H9 (cell line): Measurements from ENCODE around the gene IQCF6. TPM values are rescaled to one million over a fixed set of nuclear protein-coding genes. Genes with fewer than 3 reads are reported as not detected.

Experiments
- DNase-seq: peaks from one replicate; pipeline ENCODE4 v3.0.0-alpha.2; 2017
- H2AFZ ChIP-seq: one replicate; pipeline ENCODE4 v1.6.1; 2013; ENCODE audit warnings: mild to moderate bottlenecking, low read length, control low read depth, moderate library complexity
- H2AK5ac ChIP-seq: 2 replicates; pipeline ENCODE4 v1.6.1; 2013; ENCODE audit warnings: low read length, control low read depth, mixed read lengths; ENCODE audit not compliant: insufficient read length
- H2BK120ac ChIP-seq: one replicate; pipeline ENCODE4 v1.6.1; 2013; ENCODE audit warnings: low read depth, mild to moderate bottlenecking, low read length, control low read depth, inconsistent platforms; ENCODE audit not compliant: poor library complexity, severe bottlenecking
- H2BK12ac ChIP-seq: 2 replicates; pipeline ENCODE4 v1.6.1; 2013; ENCODE audit warnings: low read length, control low read depth, mixed read lengths, low read depth; ENCODE audit not compliant: insufficient read length
- H2BK15ac ChIP-seq: 2 replicates; pipeline ENCODE4 v1.6.1; 2013; ENCODE audit warnings: low read depth, low read length, control low read depth
- H2BK20ac ChIP-seq: one replicate; pipeline ENCODE4 v1.6.1; 2013; ENCODE audit warnings: low read depth, mild to moderate bottlenecking, low read length, control low read depth, inconsistent platforms; ENCODE audit not compliant: poor library complexity, severe bottlenecking
- H2BK5ac ChIP-seq: 2 replicates; pipeline ENCODE4 v1.6.1; 2013; ENCODE audit warnings: low read length, control low read depth, mixed read lengths; ENCODE audit not compliant: insufficient read length
- H3K14ac ChIP-seq: 2 replicates; pipeline ENCODE4 v1.6.1; 2013; ENCODE audit warnings: low read length, control low read depth; ENCODE audit not compliant: insufficient read depth
- H3K18ac ChIP-seq: 2 replicates; pipeline ENCODE4 v1.6.1; 2013; ENCODE audit warnings: low read depth, mild to moderate bottlenecking, mixed read lengths, low read length, control low read depth; ENCODE audit not compliant: insufficient read length
- H3K23ac ChIP-seq: 2 replicates; pipeline ENCODE4 v1.6.1; 2013; ENCODE audit warnings: low read length, control low read depth, mixed read lengths, low read depth; ENCODE audit not compliant: insufficient read length
- H3K23me2 ChIP-seq: 2 replicates; pipeline ENCODE4 v1.6.1; 2013; ENCODE audit warnings: low read depth, mild to moderate bottlenecking, mixed read lengths, low read length, control low read depth; ENCODE audit not compliant: insufficient read length, poor library complexity, severe bottlenecking
- H3K27ac ChIP-seq: 2 replicates; pipeline ENCODE4 v1.5.1; 2013; ENCODE audit warnings: low read length, control low read depth, mixed read lengths, low read depth; ENCODE audit not compliant: insufficient read length
- H3K27me3 ChIP-seq: 2 replicates; pipeline ENCODE4 v1.6.1; 2013; ENCODE audit warnings: low read length, control low read depth, inconsistent platforms; ENCODE audit not compliant: insufficient read depth
- H3K4ac ChIP-seq: 2 replicates; pipeline ENCODE4 v1.6.1; 2013; ENCODE audit warnings: low read depth, mild to moderate bottlenecking, control low read depth, inconsistent platforms, low read length, moderate library complexity
- H3K4me1 ChIP-seq: 2 replicates; pipeline ENCODE4 v1.6.1; 2013; ENCODE audit warnings: low read length, control low read depth, inconsistent platforms; ENCODE audit not compliant: insufficient read depth
- H3K4me2 ChIP-seq: 2 replicates; pipeline ENCODE4 v1.6.1; 2013; ENCODE audit warnings: low read length, control low read depth, mixed read lengths; ENCODE audit not compliant: insufficient read length, insufficient read depth
- H3K56ac ChIP-seq: 2 replicates; pipeline ENCODE4 v1.6.1; 2013; ENCODE audit warnings: low read depth, mild to moderate bottlenecking, mixed read lengths, low read length, control low read depth; ENCODE audit not compliant: insufficient read length
- H3K79me1 ChIP-seq: 2 replicates; pipeline ENCODE4 v1.6.1; 2013; ENCODE audit warnings: low read depth, mild to moderate bottlenecking, moderate library complexity, low read length, control low read depth, inconsistent platforms; ENCODE audit not compliant: insufficient read depth, poor library complexity, severe bottlenecking
- H3K79me2 ChIP-seq: 2 replicates; pipeline ENCODE4 v1.6.1; 2013; ENCODE audit warnings: low read length, control low read depth, inconsistent platforms; ENCODE audit not compliant: insufficient read depth
- H3K9ac ChIP-seq: 2 replicates; pipeline ENCODE4 v1.6.1; 2013; ENCODE audit warnings: low read length, control low read depth, mixed read lengths; ENCODE audit not compliant: insufficient read length; ENCODE audit errors: extremely low read depth
- H3K9me3 ChIP-seq: one replicate; pipeline ENCODE4 v1.6.1; 2013; ENCODE audit warnings: low read depth, low read length, inconsistent platforms; ENCODE audit not compliant: control insufficient read depth
- H3T11ph ChIP-seq: one replicate; pipeline ENCODE4 v1.6.1; 2013; ENCODE audit warnings: mild to moderate bottlenecking, low read length, control low read depth, inconsistent platforms
- H4K20me1 ChIP-seq: one replicate; pipeline ENCODE4 v1.6.1; 2013; ENCODE audit not compliant: control insufficient read depth, insufficient read length, insufficient read depth
- H4K5ac ChIP-seq: 2 replicates; pipeline ENCODE4 v1.6.1; 2013; ENCODE audit warnings: low read depth, mild to moderate bottlenecking, mixed read lengths, low read length, control low read depth; ENCODE audit not compliant: insufficient read length
- H4K8ac ChIP-seq: replicated peaks from 2 replicates; pipeline ENCODE4 v1.6.1; 2013; ENCODE audit warnings: low read length, control low read depth, mixed read lengths, low read depth; ENCODE audit not compliant: insufficient read length
- H4K91ac ChIP-seq: 2 replicates; pipeline ENCODE4 v1.6.1; 2013; ENCODE audit warnings: low read depth, mild to moderate bottlenecking, moderate library complexity, mixed read lengths, low read length, control low read depth; ENCODE audit not compliant: insufficient read length
- H3K27ac Mint-ChIP-seq, 3 experiments: 2 replicates in 2 of 3; 3 replicates in 1 of 3; pipeline ENCODE4 v1.8.0; 2020 to 2021; ENCODE audit warnings: mixed read lengths in 3 of 3, mild to moderate bottlenecking in 1 of 3, moderate library complexity in 1 of 3
- H3K27me3 Mint-ChIP-seq: 2 replicates; pipeline ENCODE4 v1.8.0; 2021; ENCODE audit warnings: low read depth, mild to moderate bottlenecking, moderate library complexity, mixed read lengths
- H3K36me3 Mint-ChIP-seq, 3 experiments: 2 replicates in 2 of 3; 3 replicates in 1 of 3; pipeline ENCODE4 v1.8.0; 2020 to 2021; ENCODE audit warnings: low read depth in 3 of 3, mixed read lengths in 3 of 3; ENCODE audit not compliant: insufficient read depth in 1 of 3
- H3K4me1 Mint-ChIP-seq, 2 experiments: 2 replicates each; pipeline ENCODE4 v1.8.0; 2020; ENCODE audit warnings: mixed read lengths in 2 of 2
- H3K4me3 Mint-ChIP-seq, 2 experiments: 2 replicates in 1 of 2; 3 replicates in 1 of 2; pipeline ENCODE4 v1.8.0; 2020 to 2021; ENCODE audit warnings: mild to moderate bottlenecking in 2 of 2, mixed read lengths in 2 of 2, moderate library complexity in 1 of 2
- H3K9me3 Mint-ChIP-seq, 2 experiments: 2 replicates in 1 of 2; 3 replicates in 1 of 2; pipeline ENCODE4 v1.8.0; 2020; ENCODE audit warnings: mild to moderate bottlenecking in 2 of 2, mixed read lengths in 2 of 2, moderate library complexity in 1 of 2
- WGBS: extraction: QIAGEN DNeasy Blood & Tissue Kit; methylation state at CpG from one replicate; pipeline ENCODE4 v1.1.7; 2013; ENCODE audit warnings: missing lambda C conversion rate, low lambda C conversion rate, mixed read lengths; ENCODE audit not compliant: insufficient read length; ENCODE audit errors: extremely low coverage; 5-methylcytosine and 5-hydroxymethylcytosine counted together
- total RNA-seq: library from RNA; stranded (reverse); gene quantifications from 2 replicates; pipeline ENCODE4 v1.2.1, GENCODE V29; 2021
- TF ChIP-seq, protein P1 (sequence below): fragments of 200-600 bp; sonication (generic); conservative IDR thresholded peaks from 3 replicates; pipeline ENCODE4 v1.8.0; 2021; ENCODE audit warnings: antibody characterized with exemption, mild to moderate bottlenecking

Gene IQCF6
- total RNA-seq, 1 experiment from 2014 or later: not detected

- H2BK5ac ChIP-seq: no peak overlapping the region
- no peaks in the 10 kb centered on the region for H3K79me1 ChIP-seq
- H3K18ac ChIP-seq: no peak overlapping the region
- H3K9me3 ChIP-seq: no peaks in the 10 kb centered on the region
- no peak overlapping the region for H3K4me2 ChIP-seq
- H2BK20ac ChIP-seq: no peak overlapping the region
- no peaks in the 10 kb centered on the region for H3K36me3 Mint-ChIP-seq
- no peak overlapping the region for H3K9ac ChIP-seq
- no peaks in the 10 kb centered on the region; a peak in 1 of 5 replicates for H3K9me3 Mint-ChIP-seq
- TF ChIP-seq, protein P1, sequence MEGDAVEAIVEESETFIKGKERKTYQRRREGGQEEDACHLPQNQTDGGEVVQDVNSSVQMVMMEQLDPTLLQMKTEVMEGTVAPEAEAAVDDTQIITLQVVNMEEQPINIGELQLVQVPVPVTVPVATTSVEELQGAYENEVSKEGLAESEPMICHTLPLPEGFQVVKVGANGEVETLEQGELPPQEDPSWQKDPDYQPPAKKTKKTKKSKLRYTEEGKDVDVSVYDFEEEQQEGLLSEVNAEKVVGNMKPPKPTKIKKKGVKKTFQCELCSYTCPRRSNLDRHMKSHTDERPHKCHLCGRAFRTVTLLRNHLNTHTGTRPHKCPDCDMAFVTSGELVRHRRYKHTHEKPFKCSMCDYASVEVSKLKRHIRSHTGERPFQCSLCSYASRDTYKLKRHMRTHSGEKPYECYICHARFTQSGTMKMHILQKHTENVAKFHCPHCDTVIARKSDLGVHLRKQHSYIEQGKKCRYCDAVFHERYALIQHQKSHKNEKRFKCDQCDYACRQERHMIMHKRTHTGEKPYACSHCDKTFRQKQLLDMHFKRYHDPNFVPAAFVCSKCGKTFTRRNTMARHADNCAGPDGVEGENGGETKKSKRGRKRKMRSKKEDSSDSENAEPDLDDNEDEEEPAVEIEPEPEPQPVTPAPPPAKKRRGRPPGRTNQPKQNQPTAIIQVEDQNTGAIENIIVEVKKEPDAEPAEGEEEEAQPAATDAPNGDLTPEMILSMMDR: no peak
- no peak overlapping the region for H4K5ac ChIP-seq
- H3K27ac ChIP-seq: no peak overlapping the region
- no peak overlapping the region for H2AFZ ChIP-seq
- no peak overlapping the region for H2BK120ac ChIP-seq
- peak overlapping the region; percentile 25 to 28; a peak in 3 of 5 replicates for H3K4me3 Mint-ChIP-seq
- no peak overlapping the region for H4K8ac ChIP-seq
- H3K23ac ChIP-seq: no peak overlapping the region
- H3K27ac Mint-ChIP-seq: peak overlapping the region; percentile 56 to 80 (median 64); a peak in 6 of 7 replicates
- no peaks in the 10 kb centered on the region for H3K79me2 ChIP-seq
- WGBS: no CpG with 5 or more reads among the region's 11 CpGs
- H2AK5ac ChIP-seq: no peak overlapping the region
- peaks cover 50 to 54% of the 10 kb centered on the region in 2 experiments for H3K4me1 Mint-ChIP-seq
- H3K4ac ChIP-seq: no peak overlapping the region
- no peak overlapping the region for H2BK12ac ChIP-seq
- peaks cover 3% of the 10 kb centered on the region; the same call in 1 of the 2 replicates for H3K4me1 ChIP-seq
- H3K27me3 ChIP-seq: no peaks in the 10 kb centered on the region
- H3K56ac ChIP-seq: no peak overlapping the region
- no peak overlapping the region for H2BK15ac ChIP-seq
- H4K20me1 ChIP-seq: no peaks in the 10 kb centered on the region
- peaks cover 2% of the 10 kb centered on the region; the same call in 1 of the 2 replicates for H3K27me3 Mint-ChIP-seq
- H3T11ph ChIP-seq: no peak overlapping the region
- no peak for DNase-seq
- H3K23me2 ChIP-seq: no peaks in the 10 kb centered on the region
- no peak overlapping the region for H3K14ac ChIP-seq
- H4K91ac ChIP-seq: no peak overlapping the region
These were observed 23.2 kb upstream of the IQCF6 start for GRCh38 chr3:51802106-51802703.
